ENCODE results near the gene KIF23.

Gene KIF23

GRCh38 chr15:69394556-69395282, 19.4 kb upstream of the KIF23 start:
- DNase-seq (ENCODE audit: low read depth) = peak; percentile 63

DNA sequence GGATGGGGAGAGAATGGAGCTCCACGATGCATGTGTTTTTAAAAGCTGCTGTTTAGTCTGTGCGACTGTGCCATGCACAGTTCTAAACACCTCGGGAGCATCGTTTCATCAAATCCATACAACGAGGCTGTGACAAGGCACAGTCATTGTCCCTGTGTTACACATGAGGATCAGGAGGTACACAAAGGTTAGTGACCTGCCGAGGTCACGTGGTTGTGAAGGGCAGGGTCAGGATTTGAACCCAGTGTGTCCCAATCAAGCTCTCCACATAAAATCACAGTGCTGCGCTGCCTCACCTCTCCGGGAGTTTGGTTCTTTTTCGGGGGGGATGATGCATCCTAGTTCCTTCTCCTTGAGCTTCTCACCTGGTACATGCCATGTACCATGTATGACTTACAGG, 18.7 kb upstream of the KIF23 start:
- no peak for DNase-seq (ENCODE audit: low read depth)

DNA sequence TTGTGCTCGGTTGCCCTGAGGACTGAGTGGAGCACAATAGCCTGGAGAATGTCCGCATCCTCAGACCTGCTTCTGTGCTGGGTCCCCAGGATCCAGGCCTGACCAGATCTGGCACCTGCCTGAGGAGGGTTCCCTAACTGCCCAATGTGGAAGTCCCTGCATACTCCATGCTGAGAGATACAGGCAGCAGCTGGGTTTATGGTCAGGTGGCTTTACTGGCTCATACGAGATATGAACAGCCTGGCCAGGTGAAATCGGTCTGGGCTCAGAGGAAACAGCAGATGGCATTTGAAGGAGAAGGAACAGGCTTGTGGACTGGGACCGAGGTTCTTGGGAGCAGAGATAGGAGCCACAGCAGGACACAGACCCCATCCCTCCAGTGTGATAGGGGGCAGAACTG, 18.2 kb upstream of the KIF23 start:
- DNase-seq (ENCODE audit: low read depth) = no peak

GRCh38 chr15:69398491-69398891, 15.7 kb upstream of the KIF23 start:
- no peak for DNase-seq (ENCODE audit: low read depth)

DNA sequence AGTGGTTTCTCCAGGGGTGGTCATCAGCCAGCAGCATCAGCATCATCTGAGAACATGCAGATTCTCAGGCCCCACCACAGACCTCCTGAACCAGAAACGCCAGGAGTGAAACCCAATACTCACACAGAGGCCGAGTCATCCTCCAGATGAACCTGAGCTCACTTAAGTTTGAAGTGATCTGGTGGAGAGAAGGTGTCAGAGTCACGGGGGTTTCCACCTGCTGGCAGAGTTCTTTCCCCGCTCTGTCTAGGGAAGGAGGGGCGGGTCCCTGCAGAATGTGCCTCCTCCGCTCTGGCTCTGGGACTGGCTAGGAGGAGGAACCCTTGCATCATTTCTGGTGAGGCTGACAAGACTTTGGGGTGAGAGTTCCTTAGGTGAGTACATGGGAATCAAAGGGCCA, 13.3 kb upstream of the KIF23 start:
- DNase-seq (ENCODE audit: low read depth) = no peak

- no peak for DNase-seq (ENCODE audit: low read depth)
These were observed 11.3 kb upstream of the KIF23 start for GRCh38 chr15:69402816-69403215.

- DNase-seq (ENCODE audit: low read depth) = no peak
These were observed 10.6 kb upstream of the KIF23 start for GRCh38 chr15:69403594-69403993.

DNA sequence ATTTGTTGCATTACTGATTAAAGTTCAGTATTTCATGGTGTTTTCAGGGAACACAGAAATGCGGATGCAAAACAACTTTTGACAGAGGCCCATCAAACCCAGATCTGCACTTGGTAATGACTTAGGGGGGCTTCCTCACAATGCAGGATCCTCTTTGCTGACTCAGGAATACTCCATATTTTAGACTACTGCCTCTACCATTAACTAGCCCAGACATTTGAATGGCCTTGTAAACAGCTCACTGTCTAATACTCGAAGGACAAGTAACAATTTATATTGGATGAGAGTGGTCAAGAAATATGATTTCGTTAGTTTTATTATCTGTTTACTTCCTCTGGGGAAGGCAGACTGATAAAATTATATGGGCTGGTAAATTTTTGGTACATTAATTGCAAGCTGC, 9.0 kb upstream of the KIF23 start:
- no peak for DNase-seq (ENCODE audit: low read depth)

DNA sequence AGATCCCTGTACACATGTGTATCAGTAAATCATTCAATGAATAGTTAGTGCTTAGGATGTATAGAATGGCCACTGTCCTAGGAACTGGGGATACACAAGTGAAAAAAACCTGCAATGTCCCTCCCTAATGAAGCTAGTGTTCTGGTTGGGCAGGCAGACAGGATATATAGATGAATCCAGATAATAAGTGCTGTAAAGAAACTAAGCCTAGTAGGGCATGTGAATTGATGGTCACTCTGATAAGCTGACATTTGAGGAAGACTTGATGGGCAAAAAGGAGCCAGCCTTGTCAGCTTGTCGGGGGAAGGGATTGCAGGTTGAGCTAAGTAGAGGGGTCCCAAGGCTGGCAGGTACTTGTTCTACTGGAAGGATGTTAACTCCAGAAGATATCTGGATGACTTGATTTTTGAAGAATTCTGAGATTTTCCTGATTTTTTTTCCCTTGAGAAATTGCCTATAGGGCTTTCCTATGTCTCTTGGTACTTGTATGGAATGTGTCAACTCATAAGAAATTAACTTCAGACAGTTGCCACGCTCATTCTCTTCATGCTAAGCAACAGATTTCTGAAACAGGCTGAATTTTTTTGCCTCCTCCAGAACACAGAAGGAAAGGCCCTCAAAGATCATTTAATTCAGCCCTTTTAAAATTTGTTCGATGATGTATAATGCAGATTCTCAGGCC, 6.3 kb upstream of the KIF23 start:
- no peak for DNase-seq (ENCODE audit: low read depth)

DNA sequence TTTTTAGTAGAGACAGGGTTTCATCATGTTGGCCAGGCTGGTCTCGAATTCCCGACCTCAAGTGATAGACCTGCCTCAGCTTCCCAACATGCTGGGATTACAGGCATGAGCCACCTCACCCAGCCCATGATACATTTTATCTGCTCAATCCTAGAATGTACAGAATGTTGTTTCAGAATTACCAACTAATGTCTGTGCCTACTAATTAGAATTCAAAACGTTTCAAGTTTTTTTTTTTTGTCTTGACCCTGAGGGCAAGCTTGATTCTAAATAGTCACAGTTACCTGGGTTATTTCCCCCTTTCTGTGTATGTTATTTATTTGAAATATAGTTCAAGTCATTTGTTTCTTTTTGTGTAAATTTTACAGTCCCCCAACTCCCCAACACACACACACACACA, 5.3 kb upstream of the KIF23 start:
- DNase-seq (ENCODE audit: low read depth) = no peak

- DNase-seq (ENCODE audit: low read depth) = no peak
These were observed 3.8 kb upstream of the KIF23 start for GRCh38 chr15:69410248-69410874.

DNA sequence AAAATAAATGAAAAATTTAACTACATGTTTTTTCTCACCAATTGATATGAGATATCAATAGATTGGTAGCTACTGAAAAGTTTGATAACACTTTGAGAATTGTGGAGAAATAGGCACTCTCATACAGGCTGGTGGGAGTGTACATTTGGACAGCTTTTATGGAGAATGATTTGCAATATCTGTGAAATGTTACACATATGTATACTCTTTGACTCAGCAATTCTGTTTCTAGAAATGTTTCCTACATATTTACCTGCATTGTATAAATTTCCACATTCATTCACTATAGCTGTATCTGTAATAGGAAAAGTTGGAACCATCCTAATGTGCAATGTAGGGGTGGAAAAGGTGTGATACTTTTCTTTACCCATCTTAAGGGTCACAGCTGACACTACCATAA, 1.9 kb upstream of the KIF23 start:
- DNase-seq (ENCODE audit: low read depth) = no peak

GRCh38 chr15:69412701-69413100, 1.4 kb upstream of the KIF23 start:
- no peak for DNase-seq (ENCODE audit: low read depth)

- DNase-seq (ENCODE audit: low read depth) = peak; percentile 27
These were observed 585 bp downstream of the KIF23 start for GRCh38 chr15:69414701-69415167.

DNA sequence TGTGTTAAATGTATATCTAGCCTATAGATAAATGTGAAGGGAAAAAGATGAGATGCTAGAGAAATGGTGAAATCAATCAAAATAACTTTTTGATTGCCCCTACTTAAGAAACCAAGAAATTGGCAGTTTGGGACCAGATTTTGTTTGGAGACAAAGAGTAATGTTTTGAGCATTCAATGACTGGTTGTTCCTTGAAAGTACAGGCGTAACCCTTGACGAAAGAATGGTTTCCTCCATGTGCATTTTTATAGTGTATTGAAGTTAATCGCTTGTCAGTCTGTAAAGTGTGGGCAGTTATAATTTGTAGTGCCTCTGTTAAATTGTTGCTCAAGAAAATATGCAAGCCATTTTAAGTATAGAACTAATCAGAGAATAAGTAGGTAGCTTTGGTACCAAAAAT, 1.2 kb downstream of the KIF23 start:
- DNase-seq (ENCODE audit: low read depth) = no peak

DNA sequence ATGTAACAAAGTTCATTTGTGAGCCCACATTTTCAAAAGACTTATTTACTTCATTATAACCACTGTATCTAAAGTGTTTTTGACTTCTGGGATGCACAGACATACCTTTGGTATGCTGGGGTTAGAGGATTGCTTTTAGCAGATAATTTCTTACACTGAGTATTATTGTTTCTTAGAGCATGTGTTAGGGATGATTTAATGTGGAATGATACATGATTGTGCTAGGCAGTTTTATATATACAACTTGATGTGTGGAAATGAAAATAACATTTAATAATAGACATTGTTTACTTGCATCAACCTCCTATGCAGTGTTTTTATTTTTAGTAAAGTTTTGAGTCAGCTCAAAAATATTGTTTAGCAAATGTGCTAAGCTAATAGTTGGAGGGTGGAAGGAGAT, 3.4 kb downstream of the KIF23 start:
- no peak for DNase-seq (ENCODE audit: low read depth)

DNA sequence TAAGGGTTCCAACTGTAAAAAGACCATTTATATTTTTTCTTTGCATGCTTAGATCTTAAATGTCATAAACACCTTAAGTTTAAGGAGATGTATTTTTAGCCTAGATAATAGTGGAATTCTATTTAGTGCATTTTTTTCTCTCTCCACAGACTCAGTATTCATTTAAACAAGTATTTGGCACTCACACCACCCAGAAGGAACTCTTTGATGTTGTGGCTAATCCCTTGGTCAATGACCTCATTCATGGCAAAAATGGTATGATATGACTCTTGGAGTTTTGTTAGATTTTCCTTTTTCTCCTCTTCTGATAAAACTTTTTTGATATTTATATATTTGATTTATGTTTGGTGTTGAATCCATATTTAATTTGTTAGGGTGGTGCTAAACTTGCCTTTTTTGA, 7.3 kb downstream of the KIF23 start:
- DNase-seq (ENCODE audit: low read depth) = no peak

DNA sequence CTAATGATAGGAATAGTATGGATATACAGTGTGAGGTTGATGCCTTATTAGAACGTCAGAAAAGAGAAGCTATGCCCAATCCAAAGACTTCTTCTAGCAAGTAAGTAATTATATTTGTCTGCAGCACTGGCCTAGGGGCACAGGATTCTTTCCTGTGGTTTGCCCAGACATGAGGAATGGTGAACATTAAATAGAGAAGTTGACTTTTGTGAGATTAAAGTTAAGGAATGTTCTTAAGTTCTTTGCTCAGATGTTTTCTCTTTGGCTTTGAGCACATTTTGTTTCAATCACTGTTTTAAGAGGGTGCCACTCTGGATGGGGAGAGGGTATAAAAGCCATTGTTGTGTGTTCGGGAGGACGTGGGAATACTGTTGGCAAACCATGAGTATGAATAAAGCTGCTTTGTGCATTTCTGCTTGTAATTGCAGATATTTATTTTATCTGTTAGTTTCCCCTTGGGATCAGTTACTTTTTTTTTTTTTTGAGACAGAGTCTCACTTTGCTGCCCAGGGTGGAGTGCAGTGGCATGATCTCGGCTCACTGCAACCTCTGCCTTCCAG, 8.3 kb downstream of the KIF23 start:
- no peak for DNase-seq (ENCODE audit: low read depth)

DNA sequence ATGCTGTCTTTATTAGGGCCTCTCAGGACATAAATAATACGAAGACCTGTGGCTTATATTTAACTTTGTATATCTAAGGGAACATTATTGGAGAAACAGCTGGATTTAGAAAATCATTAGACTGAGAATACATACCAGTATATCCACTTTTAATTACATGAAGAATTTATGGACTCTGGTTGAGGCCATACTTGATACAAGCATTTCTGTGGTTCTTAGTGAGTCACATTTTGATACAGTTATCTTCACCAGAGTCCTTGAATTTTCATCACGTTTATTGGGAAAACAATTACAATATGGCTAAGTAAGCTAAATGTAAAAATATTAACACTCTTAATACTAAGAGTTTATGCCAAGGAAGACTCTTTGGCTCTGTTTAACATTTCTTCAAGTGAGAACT, 9.9 kb downstream of the KIF23 start:
- no peak for DNase-seq (ENCODE audit: low read depth)

GRCh38 chr15:69424748-69425413, 10.7 kb downstream of the KIF23 start:
- no peak for DNase-seq (ENCODE audit: low read depth)

GRCh38 chr15:69433831-69434230, 19.7 kb downstream of the KIF23 start:
- DNase-seq (ENCODE audit: low read depth) = no peak

GRCh38 chr15:69434238-69434637, 20.1 kb downstream of the KIF23 start:
- DNase-seq (ENCODE audit: low read depth) = no peak

- no peak for DNase-seq (ENCODE audit: low read depth)
These were observed 20.5 kb downstream of the KIF23 start for GRCh38 chr15:69434679-69435078.

Measured in CMK (cell line).